Right hindlimb (tissue), 1 donor: ENCODE measurements around the gene CPEB1.
A peak's percentile ranks its signal among the peaks of the same experiment; 100 is the strongest.
"Not testable (repeated sequence)": the region's sequence is repeated elsewhere in the genome, so short reads cannot be mapped to it uniquely, and the experiment has no call there.

ENCODE experiments used
- DNase-seq: peaks from one replicate; pipeline ENCODE4 v3.0.0-alpha.2; 2018

Gene CPEB1

DNA sequence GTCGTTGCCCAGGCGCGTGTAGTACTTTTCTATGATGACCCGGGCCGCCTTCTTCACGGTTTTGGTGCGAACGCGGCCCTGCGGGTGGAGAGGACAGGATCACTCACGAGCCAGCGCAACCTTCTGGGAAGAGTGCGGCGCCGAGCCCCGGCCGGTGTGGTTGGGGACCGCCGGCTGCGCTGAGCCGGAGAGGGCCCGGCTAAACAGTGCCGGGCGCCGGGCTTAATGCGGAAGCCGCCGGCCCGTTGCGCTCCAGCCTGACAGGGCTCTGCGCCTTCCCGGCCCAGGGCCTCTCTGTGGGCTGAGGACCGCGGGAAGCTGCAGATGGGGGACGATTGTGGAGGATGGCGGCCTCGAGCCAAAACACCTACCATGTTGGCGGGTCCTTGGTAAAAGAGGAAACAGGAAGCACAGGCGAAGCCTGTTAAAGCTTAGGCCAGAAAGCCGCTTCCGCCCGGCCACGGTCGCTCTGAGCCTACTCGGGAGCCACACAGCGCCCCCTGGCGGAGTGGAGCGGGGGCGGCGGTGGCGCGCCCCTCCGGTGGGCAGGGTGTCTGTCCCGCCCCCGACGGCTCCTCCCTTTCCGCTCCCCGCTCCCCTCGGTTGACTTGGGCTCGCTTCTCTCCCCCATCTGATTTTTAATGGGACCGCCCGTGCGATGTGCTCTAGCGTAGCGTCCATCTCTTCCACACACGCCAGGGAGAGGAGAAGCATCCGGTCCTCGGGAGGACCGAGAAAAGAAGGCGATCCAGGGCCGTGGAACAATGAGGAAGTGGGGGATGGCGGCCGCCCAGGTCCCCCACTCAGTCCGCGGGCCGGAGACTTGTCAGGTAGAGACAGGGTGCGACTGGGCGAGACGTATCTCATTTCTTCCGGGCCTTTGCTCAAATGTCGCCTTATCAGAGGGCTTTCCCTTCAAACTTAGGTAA lies 106.8 kb downstream of the CPEB1 start, which contains the start of gene RPS17:
Gene RPS17, minus strand, starts transcription at position 403 of the 929 bp plus-strand sequence. Its CDS starts 29 bp downstream, at position 374.
- peak; percentile 98 for DNase-seq

DNA sequence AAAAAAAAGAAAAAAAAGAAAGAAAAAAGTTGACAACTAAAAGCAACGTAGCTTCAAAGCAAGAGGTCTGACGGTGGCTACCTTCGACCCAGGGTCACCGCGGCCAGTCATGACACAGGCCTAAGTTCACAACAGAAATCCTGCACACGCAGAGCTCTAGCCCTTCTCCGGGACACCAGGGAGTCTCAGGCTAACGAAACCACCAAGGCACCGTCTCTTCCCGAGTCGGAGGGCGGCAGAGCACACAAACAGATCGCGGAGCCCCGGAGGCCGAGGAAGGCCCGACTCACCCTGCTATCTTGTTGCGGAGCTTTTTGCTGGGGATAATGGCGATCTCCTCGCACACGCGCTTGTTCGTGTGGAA lies 107.5 kb downstream of the CPEB1 start:
- DNase-seq: no peak

GRCh38 chr15:82538961-82539690 lies 108.0 kb downstream of the CPEB1 start:
- DNase-seq: no peak

- DNase-seq: no peak
Observed at GRCh38 chr15:82537351-82537908, 109.7 kb downstream of the CPEB1 start.

- DNase-seq: no peak
Observed at GRCh38 chr15:82536409-82537350, 110.5 kb downstream of the CPEB1 start.

DNA sequence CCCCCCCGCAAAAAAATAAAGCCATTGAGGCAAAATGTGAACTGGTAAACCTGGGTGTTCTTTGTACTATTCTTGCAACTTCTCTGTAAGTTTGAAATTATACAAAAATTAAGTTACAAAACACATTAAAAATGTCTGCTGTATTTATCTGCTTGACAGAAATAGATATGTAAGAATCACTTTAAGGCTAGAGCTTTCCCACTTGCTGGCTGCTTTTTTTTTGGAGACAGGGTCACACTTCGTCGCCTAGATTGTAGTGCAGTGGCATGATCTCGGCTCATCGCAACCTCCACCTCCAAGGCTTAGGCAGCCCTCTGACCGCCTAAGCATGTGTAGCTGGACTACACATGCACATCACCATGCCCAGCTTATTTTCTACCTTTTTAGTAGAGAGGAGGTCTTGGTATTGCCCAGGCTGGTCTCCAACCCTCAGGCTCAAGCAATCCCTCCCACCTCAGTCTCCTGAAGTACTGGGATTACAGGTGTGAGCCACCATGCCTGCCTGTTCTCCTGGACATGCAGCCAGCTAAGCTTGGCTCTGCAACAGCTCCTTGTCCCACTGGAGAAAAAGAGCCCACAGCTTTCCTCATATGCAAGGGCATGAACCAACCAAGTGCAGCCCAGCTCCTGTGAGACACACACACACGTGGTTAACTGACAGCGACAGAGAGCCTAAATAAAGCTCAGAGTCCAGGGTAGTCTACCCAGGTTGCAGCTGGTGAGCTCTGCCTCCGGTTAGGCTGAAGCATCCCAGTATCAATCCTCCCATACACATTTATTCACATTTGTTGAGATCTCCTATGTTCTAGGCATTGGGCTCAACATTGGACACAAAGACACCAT lies 111.4 kb downstream of the CPEB1 start:
- no peak for DNase-seq

DNA sequence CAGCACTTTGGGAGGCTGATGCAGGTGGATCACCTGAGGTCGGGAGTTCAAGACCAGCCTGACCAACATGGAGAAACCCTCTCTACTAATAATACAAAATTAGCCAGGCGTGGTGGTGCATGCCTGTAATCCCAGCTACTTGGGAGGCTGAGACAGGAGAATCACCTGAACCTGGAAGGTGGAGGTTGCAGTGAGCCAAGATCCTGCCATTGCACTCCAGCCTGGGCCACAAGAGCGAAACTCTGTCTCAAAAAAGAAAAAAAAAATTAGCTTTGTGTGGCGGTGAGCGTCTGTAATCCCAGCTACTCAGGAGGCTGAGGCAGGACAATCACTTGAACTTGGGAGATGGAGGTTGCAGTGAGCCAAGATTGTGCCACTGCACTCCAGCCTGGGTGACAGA lies 112.0 kb downstream of the CPEB1 start:
- DNase-seq: not testable (repeated sequence)

DNA sequence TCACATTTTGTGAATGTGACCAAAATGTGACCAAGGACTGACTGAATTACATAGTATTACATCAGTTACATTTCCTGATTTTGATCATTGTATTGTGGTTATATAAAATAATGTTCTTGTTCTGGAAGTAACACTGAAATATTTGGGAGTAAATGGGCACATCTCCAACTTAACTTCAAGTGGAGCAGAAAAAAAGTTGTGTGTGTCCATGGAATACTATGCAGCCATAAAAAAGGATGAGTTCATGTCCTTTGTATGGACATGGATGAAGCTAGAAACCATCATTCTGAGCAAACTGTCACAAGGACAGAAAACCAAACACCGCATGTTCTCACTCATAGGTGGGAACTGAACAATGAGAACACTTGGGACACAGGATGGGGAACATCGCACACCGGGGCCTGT lies 112.7 kb downstream of the CPEB1 start:
- DNase-seq: not testable (repeated sequence)

DNA sequence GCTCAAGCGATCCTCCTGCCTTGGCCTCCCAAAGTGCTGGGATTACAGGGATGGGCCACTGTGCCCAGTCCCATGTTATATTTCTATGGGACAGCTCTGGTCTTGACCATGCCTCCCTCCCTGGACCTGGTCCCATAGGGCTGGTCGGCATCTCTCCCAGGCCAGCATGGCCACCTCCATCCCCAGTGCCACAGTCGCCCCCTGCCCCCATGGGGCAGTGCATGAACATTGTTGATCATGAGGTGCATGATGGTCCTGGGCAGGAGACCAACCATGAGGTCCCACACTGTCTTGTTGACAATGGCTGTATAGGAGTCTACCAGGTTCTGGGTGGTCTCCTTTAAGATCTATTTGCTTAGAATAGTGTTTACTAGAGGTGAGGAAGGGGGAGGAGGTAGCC lies 113.4 kb downstream of the CPEB1 start:
- no peak for DNase-seq

GRCh38 chr15:82532991-82533481 lies 114.1 kb downstream of the CPEB1 start:
- DNase-seq: no peak

DNA sequence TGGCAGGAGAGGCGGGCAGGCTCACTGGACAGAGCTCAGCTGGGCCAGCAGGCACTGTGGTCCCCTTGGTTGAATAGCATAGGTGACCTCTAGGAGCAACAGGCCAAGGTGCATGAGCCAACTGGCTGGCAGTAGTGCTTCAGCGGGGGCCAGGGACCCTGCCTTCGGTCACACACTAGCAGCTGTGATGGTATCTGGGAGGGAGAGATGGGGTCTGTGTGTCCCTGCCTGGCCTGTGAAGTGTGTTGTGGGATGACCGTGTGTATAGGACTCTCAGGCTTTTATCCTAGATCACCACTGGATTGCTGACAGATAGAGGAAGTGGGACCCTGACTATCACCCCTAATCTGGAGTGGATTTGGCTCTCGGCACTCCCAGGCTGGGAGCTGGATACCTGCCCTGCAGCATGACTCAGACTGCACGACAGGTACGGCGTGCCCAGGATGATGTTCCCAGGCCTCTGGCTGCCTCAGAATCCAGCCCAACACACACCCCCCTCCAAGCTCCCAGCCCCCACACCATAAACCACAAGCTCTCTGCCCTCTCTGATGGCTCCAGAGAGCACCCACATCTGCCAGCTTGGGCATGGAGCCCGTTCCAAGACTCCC lies 114.7 kb downstream of the CPEB1 start:
- DNase-seq: no peak

DNA sequence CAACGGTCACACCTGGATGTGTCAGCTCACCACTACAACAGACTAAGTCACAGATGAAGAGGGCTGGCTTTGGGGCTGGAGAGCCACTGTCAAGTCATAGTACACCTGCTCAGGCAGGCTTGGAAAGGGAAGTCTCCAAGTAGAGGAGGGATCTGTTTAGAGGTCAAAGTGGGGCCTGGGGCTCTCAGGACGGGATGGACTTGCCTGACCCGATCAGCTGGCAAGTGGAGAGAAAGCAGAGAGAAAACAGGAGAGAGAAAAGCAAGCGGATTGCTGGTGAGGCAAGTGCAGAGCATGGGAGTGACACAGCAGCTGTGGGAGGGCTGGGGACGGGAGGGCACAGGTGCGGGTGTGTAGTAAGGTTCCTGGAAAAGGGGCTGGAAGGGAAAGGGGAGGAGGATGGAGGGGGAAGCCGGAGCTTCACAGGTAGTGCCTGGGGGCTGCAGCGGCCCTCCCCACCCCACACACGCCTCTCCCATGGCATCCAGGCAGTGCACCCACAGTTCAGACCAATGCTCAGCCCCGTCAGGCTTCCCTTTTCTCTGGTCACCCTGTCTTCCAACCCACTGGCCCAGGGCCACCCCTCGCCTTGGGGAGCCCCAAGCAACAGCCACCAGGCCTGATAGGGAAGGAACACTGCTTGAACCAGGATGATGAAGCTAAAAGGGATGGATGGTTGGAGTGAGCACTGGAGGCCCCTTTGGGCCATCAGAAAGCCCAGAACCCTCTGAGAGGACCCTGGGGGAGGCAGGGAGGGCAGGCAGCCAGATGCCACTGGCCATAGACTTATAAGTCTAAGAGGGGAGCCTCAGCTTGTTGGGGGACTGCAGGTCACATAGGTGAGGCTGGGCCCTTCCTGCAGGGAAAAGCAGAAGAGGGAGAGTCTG lies 115.4 kb downstream of the CPEB1 start:
- DNase-seq: no peak

DNA sequence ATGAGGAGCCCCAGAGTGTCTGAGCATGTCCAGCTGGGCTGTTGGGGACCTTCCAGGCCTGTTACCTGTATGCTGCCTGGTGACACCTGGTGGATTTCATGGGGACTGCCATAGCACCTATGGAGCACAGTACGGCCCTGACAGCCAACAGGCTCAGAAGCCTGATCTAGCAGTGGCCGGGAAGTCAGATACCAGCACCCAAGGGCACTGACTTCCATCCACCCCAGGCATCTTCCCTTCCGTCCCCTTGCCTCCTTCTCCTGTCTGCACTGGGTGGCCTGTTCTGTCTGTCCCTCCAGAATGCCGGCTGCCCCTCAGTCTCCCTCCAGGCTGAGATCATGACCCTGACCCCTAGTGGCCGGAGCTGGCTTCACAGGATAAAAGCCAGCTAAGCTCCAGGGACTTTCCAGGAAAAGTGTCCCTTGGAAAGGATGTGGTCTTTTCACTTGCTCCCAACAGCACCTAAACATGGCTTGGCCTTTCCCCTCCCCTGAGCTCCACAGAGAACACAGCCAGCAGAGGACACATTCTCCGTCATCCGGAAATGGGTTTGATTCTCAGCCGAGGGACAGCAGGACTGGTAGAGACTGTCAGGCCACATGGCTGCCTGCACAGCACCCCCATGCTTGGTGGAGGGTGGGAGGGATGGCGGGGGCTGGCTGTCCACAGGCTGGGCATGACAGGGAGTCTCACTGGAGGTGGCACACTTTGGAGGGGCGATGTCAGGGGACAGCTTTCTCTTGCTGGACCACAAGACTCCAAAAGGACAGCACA lies 116.4 kb downstream of the CPEB1 start:
- peak; percentile 77 for DNase-seq

DNA sequence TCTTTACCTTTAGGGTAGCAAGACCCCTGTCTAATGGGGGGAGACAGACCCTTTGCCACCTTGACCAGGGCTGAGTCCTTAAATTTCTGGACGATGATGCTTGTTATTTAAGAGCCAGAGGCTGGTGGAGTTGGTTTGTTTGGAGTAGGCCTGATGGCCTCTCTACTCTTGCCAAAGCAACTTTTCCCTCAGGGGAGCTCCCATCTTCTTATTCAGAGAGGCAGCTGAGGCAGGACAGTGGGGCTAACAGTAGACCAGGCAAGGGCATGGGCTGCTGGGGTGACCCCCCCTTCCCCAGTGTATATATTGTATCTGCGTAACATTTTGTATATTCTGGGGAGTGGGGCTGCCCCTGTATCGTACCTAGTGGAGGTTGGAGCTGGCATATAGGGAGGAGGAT lies 117.2 kb downstream of the CPEB1 start:
- no peak for DNase-seq

- DNase-seq: not testable (repeated sequence)
Observed at GRCh38 chr15:82513587-82513986, 133.6 kb downstream of the CPEB1 start.

DNA sequence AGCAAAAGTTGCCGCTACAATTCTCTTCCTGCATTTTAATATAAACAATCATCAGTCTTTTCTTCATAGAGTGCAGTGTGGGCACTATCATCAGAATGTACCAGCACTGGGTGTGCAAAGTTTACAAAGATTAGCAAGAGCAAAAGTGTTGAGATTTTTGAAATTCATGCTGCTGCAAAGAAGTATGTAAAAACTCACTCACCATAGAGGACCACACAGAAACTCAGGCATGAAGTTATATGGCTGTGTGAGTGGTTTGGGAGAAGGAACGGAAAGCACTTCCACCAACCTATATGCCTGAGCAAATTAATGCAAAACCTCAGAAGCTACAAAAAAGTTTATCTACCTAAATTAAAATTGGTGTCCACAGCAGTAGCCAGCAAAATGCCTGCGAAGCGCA lies 139.5 kb downstream of the CPEB1 start:
- not testable (repeated sequence) for DNase-seq

- not testable (repeated sequence) for DNase-seq
Observed at GRCh38 chr15:82507087-82507486, 140.1 kb downstream of the CPEB1 start.

DNA sequence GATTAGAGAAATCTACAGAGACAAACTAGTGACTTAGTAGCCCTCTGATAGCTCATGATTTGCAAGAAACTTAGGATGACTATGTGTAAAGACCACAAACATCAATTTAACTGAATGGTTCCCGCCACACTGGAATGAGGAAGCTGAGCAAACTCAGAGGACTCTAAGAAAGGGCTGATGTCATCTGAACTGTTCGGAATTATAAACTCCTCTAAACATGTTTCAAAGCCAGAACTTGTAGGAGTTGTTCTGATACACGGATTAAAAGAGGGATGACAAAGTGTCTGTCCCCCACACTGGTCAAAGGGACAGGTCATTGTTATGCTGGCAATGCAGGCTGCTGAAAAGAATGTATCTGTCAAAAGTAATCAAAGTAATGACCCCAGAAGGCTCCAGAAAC lies 141.3 kb downstream of the CPEB1 start:
- not testable (repeated sequence) for DNase-seq

- DNase-seq: not testable (repeated sequence)
Observed at GRCh38 chr15:82504074-82504473, 143.1 kb downstream of the CPEB1 start.
